Left cardiac atrium (tissue), 4 donors: ENCODE data around the gene KRT6C. TPM values are rescaled to one million over a fixed set of nuclear protein-coding genes. Genes with fewer than 3 reads are reported as not detected.

Experiments used
- ATAC-seq, 2 donors: fragments of 200-7000 bp; cut with Tn5 transposase; one replicate each; pipeline ENCODE4 v1.9.1; 2020; ENCODE audit warnings: mild to moderate bottlenecking in 2 of 2, moderate library complexity in 2 of 2
- DNase-seq: peaks from one replicate; pipeline ENCODE4 v3.0.0-alpha.2; 2020
- intact Hi-C, 2 donors: fragments of 100-400 bp; cut with DNase I; formaldehyde crosslinking; loops; one replicate each; pipeline versions ENCODE4 v1.14.1 to v1.15.1; 2022 to 2023
- total RNA-seq, 2 donors: library from RNA; stranded (reverse); fragmentation: NEBNext Ultra II Directional; extraction: Animal tissue kit (Norgen Biotek cat#: 25700); gene quantifications; one replicate each; pipeline ENCODE4 v1.2.1, GENCODE V29; 2021
- donor health status: DM: no; HTN: yes; CAD: no.
- donor health status: DM: no; HTN: yes; CAD: no; lungs with severe emphysema.
- donor health status: DM: yes; HTN: yes; CAD: no.
- donor health status: Dilated cardiomyopathy.

Gene KRT6C
- total RNA-seq, 2 donors from 2014 or later: not detected

- ATAC-seq (no peak), DNase-seq (no peak)
- intact Hi-C loops: no loop called here
These were observed 55.0 kb downstream of the KRT6C start for GRCh38 chr12:52418576-52419110.

Other genes starting within 250 kb of the KRT6C start
- 10 to 100 TPM in 1 of 2 donors, 1 to 10 TPM in 1; 1.0 to 34.3 TPM for gene KRT7, start 240.6 kb downstream of the KRT6C start, total RNA-seq
- gene KRT86, start 199.2 kb downstream of the KRT6C start, total RNA-seq: not detected
- gene KRT81, start 182.3 kb downstream of the KRT6C start, total RNA-seq: not detected
- not detected for gene KRT83, start 152.4 kb downstream of the KRT6C start, total RNA-seq
- gene KRT85, start 106.3 kb downstream of the KRT6C start, total RNA-seq: not detected
- gene KRT84, start 88.2 kb downstream of the KRT6C start, total RNA-seq: not detected
- not detected for gene KRT82, start 67.5 kb downstream of the KRT6C start, total RNA-seq
- not detected for gene KRT75, start 39.4 kb downstream of the KRT6C start, total RNA-seq
- not detected for gene KRT6B, start 21.7 kb downstream of the KRT6C start, total RNA-seq
- 1 to 10 TPM in 1 of 2 donors, under 1 TPM in 1; 0.24 to 1.2 TPM for gene KRT6A, start 19.5 kb upstream of the KRT6C start, total RNA-seq
- 1 to 10 TPM; 1.2 to 4.6 TPM for gene KRT5, start 46.6 kb upstream of the KRT6C start, total RNA-seq
- gene KRT71, start 79.3 kb upstream of the KRT6C start, total RNA-seq: not detected
- gene KRT74, start 100.0 kb upstream of the KRT6C start, total RNA-seq: not detected
- not detected for gene KRT72, start 127.7 kb upstream of the KRT6C start, total RNA-seq
- gene KRT73, start 144.8 kb upstream of the KRT6C start, total RNA-seq: not detected
- not detected for gene KRT2, start 178.4 kb upstream of the KRT6C start, total RNA-seq
- gene KRT1, start 206.6 kb upstream of the KRT6C start, total RNA-seq: under 1 TPM in 1 of 2 donors, not detected in 1; 0.18 TPM
- not detected for gene KRT77, start 229.7 kb upstream of the KRT6C start, total RNA-seq